ENCODE results near the gene MAST3.

MAST3 gene

DNA sequence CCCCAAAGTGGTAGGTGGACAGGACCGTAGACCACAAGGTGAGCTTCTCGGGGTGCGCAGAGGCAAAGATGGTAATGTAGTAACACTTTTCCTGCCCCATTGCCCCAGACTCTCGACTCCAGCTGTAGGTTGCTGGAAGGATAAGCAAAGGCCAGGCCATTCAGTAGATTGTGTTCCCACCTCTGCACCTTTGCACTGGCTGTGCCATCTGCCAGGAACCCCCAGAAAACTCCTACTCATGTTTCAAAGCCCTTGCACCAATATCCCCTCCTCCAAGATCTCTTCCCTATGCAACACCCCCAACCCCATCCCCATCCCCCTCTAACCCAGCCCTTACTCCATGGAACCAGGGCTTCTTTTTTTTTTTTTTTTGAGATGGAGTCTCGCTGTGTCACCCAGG lies 29.2 kb upstream of the MAST3 start:
- no peak overlapping the region for H3K4me3 ChIP-seq (ENCODE audit: low read length)
- DNase-seq (ENCODE audit: low read depth) = no peak
- TF ChIP-seq, protein P1, sequence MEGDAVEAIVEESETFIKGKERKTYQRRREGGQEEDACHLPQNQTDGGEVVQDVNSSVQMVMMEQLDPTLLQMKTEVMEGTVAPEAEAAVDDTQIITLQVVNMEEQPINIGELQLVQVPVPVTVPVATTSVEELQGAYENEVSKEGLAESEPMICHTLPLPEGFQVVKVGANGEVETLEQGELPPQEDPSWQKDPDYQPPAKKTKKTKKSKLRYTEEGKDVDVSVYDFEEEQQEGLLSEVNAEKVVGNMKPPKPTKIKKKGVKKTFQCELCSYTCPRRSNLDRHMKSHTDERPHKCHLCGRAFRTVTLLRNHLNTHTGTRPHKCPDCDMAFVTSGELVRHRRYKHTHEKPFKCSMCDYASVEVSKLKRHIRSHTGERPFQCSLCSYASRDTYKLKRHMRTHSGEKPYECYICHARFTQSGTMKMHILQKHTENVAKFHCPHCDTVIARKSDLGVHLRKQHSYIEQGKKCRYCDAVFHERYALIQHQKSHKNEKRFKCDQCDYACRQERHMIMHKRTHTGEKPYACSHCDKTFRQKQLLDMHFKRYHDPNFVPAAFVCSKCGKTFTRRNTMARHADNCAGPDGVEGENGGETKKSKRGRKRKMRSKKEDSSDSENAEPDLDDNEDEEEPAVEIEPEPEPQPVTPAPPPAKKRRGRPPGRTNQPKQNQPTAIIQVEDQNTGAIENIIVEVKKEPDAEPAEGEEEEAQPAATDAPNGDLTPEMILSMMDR (conservative IDR thresholded peaks at IDR 0.05; ENCODE audit: low read depth, low read length) = no peak

DNA sequence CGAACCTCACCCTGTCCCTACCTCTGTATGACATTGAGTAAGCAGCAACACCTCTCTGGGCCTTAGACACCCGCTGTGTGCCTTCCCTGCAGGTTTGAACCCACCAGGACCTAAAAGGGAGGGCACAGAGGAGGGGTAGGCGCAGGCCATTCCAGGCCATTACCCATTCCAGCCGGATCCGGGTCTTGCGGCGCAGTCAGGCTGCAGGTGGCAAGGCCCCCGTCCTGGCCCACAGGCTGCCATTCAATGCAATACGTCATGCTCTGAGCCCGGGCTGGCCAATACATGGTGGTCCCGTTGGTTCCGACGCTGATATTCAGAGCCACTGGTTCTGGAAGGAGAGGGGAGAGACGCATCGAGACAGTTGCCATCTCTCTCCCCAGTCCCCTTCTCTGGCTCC lies 28.2 kb upstream of the MAST3 start:
- H3K4me3 ChIP-seq (ENCODE audit: low read length) = no peak overlapping the region
- TF ChIP-seq, protein P1 (conservative IDR thresholded peaks at IDR 0.05; ENCODE audit: low read depth, low read length) = no peak
- DNase-seq (ENCODE audit: low read depth) = no peak

DNA sequence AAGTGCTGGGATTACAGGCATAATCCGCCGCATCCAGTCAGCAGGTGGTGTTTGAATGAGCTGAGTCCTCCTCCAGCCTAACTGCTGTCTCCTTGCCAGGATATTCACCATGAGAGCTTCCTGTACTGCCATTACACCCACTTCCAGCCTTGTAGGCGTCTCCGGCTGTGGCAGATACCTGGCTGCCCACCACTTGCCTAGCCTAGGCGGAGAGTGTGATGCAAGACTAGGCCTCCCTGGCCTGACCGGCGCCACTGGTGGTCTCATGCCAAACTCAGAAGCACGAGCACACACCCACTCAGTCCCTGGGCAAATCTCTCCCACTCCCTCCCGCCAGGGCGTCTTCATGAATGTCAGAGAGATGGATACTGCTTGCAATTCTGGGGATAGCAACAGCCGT lies 27.4 kb upstream of the MAST3 start:
- no peak for DNase-seq (ENCODE audit: low read depth)
- H3K4me3 ChIP-seq (ENCODE audit: low read length) = no peak overlapping the region
- TF ChIP-seq, protein P1 (conservative IDR thresholded peaks at IDR 0.05; ENCODE audit: low read depth, low read length) = no peak

DNA sequence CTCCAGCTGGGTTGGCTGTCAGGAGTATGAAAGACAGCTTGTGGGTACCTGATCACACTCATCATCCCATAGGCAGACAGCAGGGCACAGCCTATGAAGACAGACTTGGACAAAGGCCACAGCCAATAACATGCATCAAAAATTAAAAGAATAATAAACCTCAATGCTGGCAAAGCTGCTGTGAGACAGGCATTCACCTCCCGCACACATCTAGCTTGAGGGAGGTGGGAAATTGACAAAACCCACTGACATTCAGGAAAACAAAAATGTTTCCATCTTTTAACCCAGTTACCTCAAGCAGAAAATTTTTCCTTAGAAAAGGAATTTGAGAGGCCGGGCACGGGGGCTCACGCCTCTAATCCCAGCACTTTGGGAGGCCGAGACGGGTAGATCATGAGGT lies 25.2 kb upstream of the MAST3 start:
- no peak overlapping the region for H3K4me3 ChIP-seq (ENCODE audit: low read length)
- no peak for DNase-seq (ENCODE audit: low read depth)

DNA sequence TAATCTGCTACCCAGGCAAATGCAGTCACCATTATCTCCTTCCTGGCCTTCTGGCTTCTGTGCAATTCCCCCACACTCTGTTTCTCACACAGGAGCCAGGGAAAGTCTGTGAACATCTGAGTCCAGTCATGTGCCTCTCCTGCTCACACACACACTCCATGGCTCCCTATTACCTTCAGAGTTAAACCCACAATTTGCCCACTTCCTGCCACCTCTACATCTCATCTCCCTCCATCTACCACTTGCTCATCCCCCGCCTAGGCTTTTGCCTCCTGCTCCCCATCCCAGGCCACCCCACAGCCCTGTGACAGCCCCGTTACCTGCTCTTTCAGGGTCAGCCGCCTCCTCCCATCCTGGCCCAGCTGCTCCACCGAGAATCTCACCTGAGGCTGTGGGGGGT lies 24.4 kb upstream of the MAST3 start:
- TF ChIP-seq, protein P1 (conservative IDR thresholded peaks at IDR 0.05; ENCODE audit: low read depth, low read length) = no peak
- DNase-seq (ENCODE audit: low read depth) = no peak

More for the DNA sequence above, 25.2 kb upstream of the MAST3 start:
- TF ChIP-seq, protein P1 (conservative IDR thresholded peaks at IDR 0.05; ENCODE audit: low read depth, low read length) = no peak

DNA sequence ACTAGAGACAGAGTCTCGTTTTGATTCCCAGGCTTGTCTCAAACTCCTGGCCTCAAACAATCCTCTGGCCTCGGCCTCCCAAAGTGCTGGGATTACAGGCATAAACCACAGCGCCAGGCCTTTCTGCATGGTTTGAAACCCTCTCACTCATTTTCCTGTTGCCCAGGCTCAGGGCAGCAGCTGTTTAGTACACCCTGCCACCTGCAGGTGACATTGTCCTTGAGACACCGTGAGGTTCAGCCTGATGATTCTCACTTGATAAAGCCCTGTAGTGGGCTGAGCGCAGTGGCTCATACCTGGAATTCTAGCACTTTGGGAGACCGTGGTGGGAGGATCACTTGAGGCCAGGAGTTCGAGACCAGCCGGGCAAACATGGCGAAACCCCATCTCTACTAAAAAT lies 23.4 kb upstream of the MAST3 start:
- no peak overlapping the region for H3K4me3 ChIP-seq (ENCODE audit: low read length)
- TF ChIP-seq, protein P1 (conservative IDR thresholded peaks at IDR 0.05; ENCODE audit: low read depth, low read length) = peak; percentile 12
- DNase-seq (ENCODE audit: low read depth) = no peak

More for the DNA sequence above, 24.4 kb upstream of the MAST3 start:
- no peak overlapping the region for H3K4me3 ChIP-seq (ENCODE audit: low read length)

DNA sequence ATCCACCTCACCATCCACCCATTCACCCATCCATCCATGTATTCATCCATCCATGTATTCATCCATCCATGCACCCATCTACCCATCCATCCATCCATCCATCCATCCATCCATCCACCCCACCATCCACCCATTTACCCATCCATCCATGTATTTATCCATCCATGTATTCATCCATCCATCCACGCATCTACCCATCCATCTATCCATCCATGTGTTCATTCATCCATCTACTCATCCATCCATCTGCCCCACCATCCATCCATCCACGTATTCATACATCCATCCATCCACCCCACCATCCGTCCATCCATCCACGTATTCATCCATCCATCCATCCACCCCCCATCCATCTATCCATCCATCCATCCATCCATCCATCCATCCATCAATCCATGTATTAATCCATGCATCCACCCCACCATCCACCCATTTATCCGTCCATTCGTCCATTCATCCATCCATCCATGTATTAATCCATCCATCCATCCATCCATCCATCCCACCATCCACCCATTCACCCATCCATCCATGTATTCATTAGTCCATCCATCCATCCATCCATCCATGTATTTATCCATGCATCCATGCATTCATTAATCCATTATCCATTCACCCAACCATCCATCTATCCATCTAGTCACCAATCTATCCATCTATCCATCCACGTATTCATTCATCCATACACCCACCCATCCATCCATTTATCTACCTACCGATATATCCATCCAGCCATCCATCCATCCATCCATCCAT lies 13.5 kb upstream of the MAST3 start:
- H3K4me3 ChIP-seq (ENCODE audit: low read length) = no peak overlapping the region
- DNase-seq (ENCODE audit: low read depth) = no peak
- TF ChIP-seq, protein P1 (conservative IDR thresholded peaks at IDR 0.05; ENCODE audit: low read depth, low read length) = no peak

Data from retinal pigment epithelial cell (primary cell).